ENCODE measurements around the gene AP1G2. TPM values are rescaled to one million over a fixed set of nuclear protein-coding genes. Genes with fewer than 3 reads are reported as not detected.
A peak's percentile ranks its signal among the peaks of the same experiment; 100 is the strongest.

The AP1G2 gene
- polyA plus RNA-seq, 1 donor from 2014 or later, result 127 TPM

DNA sequence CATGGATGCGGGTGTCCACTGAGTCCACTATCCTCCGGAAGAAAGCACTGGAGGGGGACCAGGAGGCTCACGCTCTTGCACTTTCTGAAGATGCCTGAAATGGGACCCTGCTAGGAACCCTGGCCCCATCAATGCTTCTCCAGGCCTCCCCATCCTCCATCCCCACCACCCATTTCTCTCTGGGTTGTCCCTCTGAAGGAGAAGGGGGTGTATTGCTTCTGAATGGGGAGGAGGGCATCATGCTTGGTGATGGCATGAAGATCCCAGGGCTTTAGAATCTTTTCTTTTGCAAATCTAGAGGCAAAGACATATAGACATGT, 11.7 kb upstream of the AP1G2 start:
- H3K27ac ChIP-seq (ENCODE audit: low read length), result peak overlapping the region; percentile 97

DNA sequence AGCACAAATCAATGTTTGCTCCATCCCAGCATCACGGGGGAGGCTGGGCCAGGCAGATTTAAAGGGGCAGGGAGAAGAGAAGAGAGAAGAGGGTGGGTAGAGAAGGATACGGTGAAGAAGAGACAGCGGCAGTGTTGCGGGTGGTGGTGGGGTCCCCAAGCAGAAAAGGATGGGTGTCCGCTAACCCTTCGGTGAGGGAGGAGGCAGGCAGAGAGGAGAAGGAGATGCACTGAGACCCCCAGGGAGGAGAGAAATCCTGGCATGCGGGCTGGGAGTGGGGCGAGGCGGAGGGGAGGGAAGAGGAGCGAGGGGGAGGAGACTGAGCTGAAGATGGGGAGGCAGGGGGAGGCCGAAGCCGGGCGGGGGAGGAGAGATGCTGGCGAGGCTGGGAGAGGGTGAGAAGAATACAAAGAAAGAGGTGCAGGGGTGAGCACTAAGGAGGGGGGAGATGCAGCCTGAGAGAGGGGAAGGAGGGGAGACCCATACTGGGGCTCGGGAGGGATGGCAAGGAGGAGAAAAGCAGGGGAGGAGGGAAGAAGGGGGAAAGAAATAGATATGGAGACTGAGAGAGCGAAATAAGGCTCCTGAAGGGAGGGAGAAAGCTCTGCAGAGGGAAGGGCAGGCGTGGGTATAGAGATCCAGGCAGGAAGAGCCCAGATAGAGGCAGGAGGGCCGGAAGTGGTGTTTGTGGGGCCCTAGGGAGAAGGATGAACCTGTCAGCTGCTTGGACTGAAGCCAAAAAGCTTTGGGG, 11.1 kb upstream of the AP1G2 start, which contains the start of gene JPH4:
TSS of gene JPH4 (minus strand) at position 231 of the 751 bp plus-strand sequence. CDS start 1,337 bp downstream, outside the sequence.
- Histone ChIP-seq H3K9ac (ENCODE audit: low read length) (peak within 1 kb of the TSS; percentile 95), H3K4me2 (ENCODE audit: low read length) (peak within 1 kb of the TSS; percentile 90), H2AFZ (ENCODE audit: low read depth, low read length) (peak within 1 kb of the TSS; percentile 92), H4K20me1 (ENCODE audit: insufficient read depth) (peaks cover 7% of the 10 kb centered on the region), H3K27ac (ENCODE audit: low read length) (peak within 1 kb of the TSS; percentile 97), H3K9me3 (ENCODE audit: low read length) (no peaks in the 10 kb centered on the region), H3K79me2 (replicated peaks; ENCODE audit: insufficient read depth, low read length) (peaks cover 33% of the 10 kb centered on the region), H3K27me3 (ENCODE audit: insufficient read depth, low read depth, low read length) (no peaks in the 10 kb centered on the region), H3F3A (ENCODE audit: insufficient read depth, low read length, poor library complexity, severe bottlenecking) (no peaks in the 10 kb centered on the region), H3K36me3 (ENCODE audit: insufficient read depth, low read length) (no peaks in the 10 kb centered on the region), H3K9me2 (ENCODE audit: insufficient read depth, low read length) (no peaks in the 10 kb centered on the region), H3K4me3 (ENCODE audit: low read length) (peak within 1 kb of the TSS; percentile 96)
- TF ChIP-seq EP300 (conservative IDR thresholded peaks at IDR 0.05; ENCODE audit: poor library complexity, severe bottlenecking) (peak; percentile 47), EZH2 (IDR thresholded peaks at IDR 0.05; ENCODE audit: borderline replicate concordance, insufficient read depth, low read length, poor library complexity, severe bottlenecking) (no peak), SMC3 (conservative IDR thresholded peaks at IDR 0.05; ENCODE audit: poor library complexity) (peak; percentile 9), REST (IDR thresholded peaks at IDR 0.05; ENCODE audit: borderline replicate concordance) (peak; percentile 56), TAF1 (IDR thresholded peaks at IDR 0.05; ENCODE audit: low read depth) (peak; percentile 72), POLR2AphosphoS5 (IDR thresholded peaks at IDR 0.05) (peak; percentile 87), RAD21 (conservative IDR thresholded peaks at IDR 0.05) (peak; percentile 24)

More for the DNA sequence above, 11.7 kb upstream of the AP1G2 start:
- peak overlapping the region; percentile 92 for H2AFZ ChIP-seq (ENCODE audit: low read depth, low read length)
- H3K9me3 ChIP-seq (ENCODE audit: low read length), result no peaks in the 10 kb centered on the region
- H3K36me3 ChIP-seq (ENCODE audit: insufficient read depth, low read length), result no peaks in the 10 kb centered on the region
- H3F3A ChIP-seq (ENCODE audit: insufficient read depth, low read length, poor library complexity, severe bottlenecking), result no peaks in the 10 kb centered on the region
- peak overlapping the region; percentile 65 for H3K4me2 ChIP-seq (ENCODE audit: low read length)
- peak overlapping the region; percentile 96 for H3K4me3 ChIP-seq (ENCODE audit: low read length)
- H3K79me2 ChIP-seq (replicated peaks; ENCODE audit: insufficient read depth, low read length), result peaks cover 33% of the 10 kb centered on the region
- H4K20me1 ChIP-seq (ENCODE audit: insufficient read depth), result peaks cover 7% of the 10 kb centered on the region
- H3K9ac ChIP-seq (ENCODE audit: low read length), result peak overlapping the region; percentile 95
- TF ChIP-seq EZH2 (IDR thresholded peaks at IDR 0.05; ENCODE audit: borderline replicate concordance, insufficient read depth, low read length, poor library complexity, severe bottlenecking) (no peak), MXI1 (conservative IDR thresholded peaks at IDR 0.05; ENCODE audit: poor library complexity, severe bottlenecking) (no peak), TAF1 (IDR thresholded peaks at IDR 0.05; ENCODE audit: low read depth) (no peak), POLR2AphosphoS5 (IDR thresholded peaks at IDR 0.05) (no peak), RAD21 (conservative IDR thresholded peaks at IDR 0.05) (no peak), CTCF (IDR thresholded peaks at IDR 0.05; ENCODE audit: poor library complexity, severe bottlenecking) (no peak), SMC3 (conservative IDR thresholded peaks at IDR 0.05; ENCODE audit: poor library complexity) (no peak), REST (IDR thresholded peaks at IDR 0.05; ENCODE audit: borderline replicate concordance) (no peak), EP300 (conservative IDR thresholded peaks at IDR 0.05; ENCODE audit: poor library complexity, severe bottlenecking) (no peak)
- H3K27me3 ChIP-seq (ENCODE audit: insufficient read depth, low read depth, low read length), result no peaks in the 10 kb centered on the region
- no peaks in the 10 kb centered on the region for H3K9me2 ChIP-seq (ENCODE audit: insufficient read depth, low read length)
